HT1080 (cell line): ENCODE results near the gene CCDC122. TPM values are rescaled to one million over a fixed set of nuclear protein-coding genes. Genes with fewer than 3 reads are reported as not detected.

Source experiments
- DNase-seq: peaks from one replicate; pipeline ENCODE4 v3.0.0-alpha.2; 2015; ENCODE audit warnings: low read depth
- polyA plus RNA-seq, 2 experiments: library from polyadenylated mRNA; depleted of rRNA; stranded (reverse); fragments of >200 nt; gene quantifications; 2 replicates each; pipeline ENCODE4 v1.2.3, GENCODE V29; 2015
- total RNA-seq: library from RNA; depleted of rRNA; stranded (reverse); fragments of >200 nt; shearing (Covaris generic); gene quantifications from 2 replicates; pipeline ENCODE4 v1.2.3, GENCODE V29; 2014; rRNA removed

Gene CCDC122
- 4.1 and 6.1 TPM in 2 replicates for total RNA-seq
- 2.6 and 3.3 TPM in 2 replicates for polyA plus RNA-seq (2015; cell fraction: cytosol; rRNA removed)
- 4.2 TPM in 2 replicates for polyA plus RNA-seq (2015; cell fraction: nucleus; rRNA removed)

DNA sequence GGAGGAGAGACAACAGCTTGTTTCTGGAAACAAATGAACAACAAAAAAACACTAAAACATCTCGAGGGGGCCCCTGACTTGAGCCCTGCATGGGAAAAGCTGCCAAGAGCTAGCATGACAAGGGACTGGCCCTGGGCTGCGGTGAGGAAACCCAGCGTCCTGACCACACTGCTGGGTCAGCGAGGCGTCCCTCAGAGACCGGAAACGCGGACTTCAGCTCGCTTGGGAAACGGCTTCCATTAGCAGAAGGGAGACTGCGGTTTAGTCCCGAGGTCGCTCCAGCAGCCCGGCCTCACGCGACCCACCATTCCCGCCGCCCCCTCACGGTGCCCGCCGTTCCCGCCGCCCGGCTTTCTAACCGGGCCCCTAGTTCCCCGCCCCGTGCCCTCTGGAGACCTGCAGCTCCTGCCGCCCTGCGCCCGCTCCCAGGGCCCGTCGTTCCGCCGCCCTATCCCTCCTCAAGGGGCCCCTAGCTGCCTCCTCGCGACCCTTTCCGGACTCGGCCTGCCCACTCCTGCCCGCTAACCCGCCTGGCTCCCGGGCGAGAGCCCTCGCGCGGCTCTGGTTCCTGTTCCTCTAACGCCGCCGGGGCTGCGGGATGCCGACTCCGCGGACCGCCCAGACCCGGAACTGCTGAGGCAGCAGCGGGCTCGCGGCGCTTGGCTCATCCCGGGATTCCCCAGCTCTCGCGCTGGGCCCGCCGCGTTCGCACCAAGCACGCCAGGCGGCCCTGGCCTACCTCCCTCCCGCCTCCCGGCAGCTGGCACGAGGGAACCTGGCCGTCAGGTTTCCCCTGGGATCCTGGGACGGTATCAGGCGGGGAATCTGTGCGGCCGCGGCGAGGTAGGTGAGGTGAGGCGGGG lies at the start of gene CCDC122:
Gene CCDC122, minus strand, starts transcription at position 849 of the 863 bp plus-strand sequence. CDS start 10,364 bp downstream, outside the sequence.
- peak; percentile 67 for DNase-seq

DNA sequence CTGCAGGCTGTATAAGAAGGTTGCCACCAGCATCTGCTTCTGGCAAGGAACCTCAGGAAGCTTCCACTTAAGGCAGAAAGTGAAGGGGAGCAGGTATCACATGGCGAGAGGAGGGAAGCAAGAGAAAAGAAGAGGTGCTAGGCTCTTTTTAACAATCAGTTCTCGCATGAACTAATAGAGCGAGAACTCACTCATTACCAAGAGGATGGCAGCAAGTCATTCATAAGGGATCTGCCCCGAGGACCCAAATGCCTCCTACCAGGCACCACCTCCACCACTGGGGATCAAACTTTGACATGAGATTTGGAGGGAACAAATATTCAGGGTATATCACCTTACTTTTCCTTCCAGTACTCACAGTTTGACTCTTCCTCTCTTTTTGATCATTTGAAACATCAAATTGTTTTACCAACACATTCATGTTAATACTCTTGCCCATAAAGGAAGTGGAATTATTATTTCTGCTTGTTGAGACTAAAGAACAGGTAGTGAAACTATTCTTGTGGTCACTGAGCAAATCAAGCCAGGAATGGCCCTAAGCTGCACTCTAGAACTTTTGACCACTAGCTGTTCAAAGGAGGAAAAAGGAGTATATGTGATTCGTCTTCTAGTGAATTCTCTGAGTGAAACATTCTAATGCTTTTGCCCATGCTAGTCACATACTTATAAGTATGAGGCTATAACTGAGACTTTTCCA lies 45.2 kb upstream of the CCDC122 start:
- DNase-seq, result no peak

DNA sequence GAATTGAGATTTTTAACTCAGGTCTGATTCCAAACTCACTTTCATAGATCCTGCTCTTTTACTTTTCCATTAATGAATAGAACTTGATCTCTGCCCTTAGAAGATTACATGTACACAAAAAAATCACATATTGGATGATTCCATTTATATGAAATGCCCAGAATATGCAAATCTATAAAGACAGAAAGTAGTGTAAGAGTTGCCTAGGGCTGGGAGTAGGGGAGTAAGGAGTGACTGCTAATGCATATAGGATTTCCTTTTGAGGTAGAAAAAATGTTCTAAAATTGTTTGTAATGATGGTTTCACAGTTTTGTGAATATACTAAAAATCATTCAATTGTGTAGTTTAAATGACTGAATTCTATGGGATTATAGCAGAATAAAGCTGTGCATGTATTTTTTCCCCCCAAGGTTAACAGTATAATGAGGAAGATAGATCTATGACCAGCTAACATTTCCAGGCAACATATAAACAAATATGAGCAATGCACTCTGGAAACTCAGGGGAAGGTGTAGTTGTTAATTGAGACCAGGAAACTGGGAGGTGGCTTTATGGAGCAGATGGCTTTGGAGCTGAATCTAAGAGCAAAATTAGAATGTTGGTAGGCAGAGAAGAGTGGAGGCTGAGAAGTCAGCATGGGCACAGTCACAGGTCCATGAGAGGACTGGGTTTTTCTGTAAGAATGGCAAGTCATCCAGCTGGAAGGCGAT lies 41.6 kb upstream of the CCDC122 start:
- DNase-seq, result no peak

DNA sequence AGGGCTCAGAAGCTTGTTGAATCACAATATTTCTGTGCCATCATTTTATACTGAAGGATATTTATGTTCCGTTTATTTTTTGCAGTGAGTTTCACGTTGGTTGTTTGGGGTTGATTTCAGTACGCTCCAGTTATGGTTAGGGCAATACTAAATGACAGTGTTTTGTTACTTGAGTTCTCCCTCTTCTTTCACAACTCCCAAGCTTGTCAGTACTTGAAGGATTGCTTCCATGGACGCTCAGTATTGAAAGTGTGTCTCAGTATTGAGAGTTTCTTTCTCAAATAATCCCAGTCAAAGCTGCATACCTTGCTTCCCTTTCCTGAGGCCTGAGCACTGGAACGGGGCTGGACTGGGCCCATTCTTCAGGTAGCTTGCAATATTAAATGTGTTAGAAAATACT lies 39.1 kb upstream of the CCDC122 start:
- no peak for DNase-seq

DNA sequence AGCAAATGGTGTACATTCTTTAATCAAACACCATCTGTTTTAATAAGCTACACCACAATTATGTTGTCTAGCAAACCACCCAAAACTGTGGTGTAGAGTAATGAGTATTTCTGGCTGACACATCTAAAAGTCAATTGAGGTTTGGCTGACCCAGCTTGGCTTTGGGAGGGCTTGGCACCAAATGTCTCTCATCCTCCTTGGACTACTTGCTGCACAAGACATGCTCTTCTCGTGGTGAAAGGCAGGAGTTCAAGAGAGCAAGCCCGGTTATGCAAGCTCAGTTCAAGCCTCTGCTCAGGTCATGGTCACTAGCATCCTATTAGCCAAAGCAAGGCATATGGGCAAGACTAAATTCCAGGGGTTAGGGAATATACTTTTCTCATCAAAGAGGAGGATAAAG lies 37.3 kb upstream of the CCDC122 start:
- DNase-seq, result no peak

DNA sequence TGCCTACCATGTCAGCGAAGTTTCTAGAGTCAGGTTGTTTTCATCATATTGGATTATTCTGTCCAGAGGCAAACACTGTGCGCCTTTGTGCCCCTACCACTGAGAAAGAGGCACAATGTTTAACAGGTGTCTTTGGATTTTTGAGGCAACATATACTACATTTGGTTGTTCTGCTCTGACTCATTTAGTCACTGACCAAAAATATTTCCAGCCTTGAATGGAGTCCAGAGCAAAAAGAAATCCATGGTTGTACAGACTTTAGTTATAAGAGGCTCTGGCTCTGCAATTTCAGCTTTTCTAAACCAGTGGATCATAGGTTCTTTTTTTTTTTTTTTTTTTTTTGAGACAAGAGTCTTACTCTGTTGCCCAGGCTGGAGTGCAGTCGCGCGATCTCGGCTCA lies 35.9 kb upstream of the CCDC122 start:
- no peak for DNase-seq

DNA sequence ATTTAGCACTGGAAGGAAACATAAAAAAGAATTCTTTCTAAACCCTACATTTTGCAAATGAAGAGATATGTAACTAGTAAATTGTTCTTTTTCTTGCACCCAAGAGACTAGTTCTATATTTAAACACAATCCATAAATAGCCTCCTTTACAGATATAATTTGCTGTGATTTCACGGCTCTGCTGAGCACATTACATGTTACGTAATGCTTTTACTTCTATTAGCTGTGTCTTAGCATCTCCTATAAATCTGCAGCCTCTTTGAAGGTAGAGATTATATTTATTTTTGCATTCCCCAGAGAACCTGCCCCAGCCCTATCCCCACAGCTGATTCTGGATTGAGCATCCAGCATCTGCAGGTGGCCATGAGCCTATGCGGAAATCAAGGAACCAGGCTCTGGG lies 32.3 kb upstream of the CCDC122 start:
- DNase-seq, result no peak

DNA sequence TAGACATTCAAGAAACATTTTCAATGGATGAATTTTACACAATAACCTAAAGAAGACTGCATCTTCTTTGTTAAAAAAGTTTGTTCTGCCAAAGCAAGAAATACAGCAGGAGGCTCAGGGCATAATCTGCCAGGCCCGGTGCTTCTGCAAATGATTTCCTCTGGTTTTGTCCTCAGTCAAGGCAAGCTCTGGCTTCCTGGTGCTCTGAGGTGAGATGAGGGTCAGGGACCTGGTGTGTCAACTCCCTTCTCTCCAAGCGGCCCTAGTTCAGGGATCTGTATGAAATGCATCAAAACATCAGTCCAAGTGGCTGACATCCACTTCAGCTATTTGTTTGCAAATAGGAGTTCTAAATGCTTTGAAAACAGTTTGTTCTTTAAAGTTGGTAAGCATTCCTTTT lies 31.7 kb upstream of the CCDC122 start:
- no peak for DNase-seq

DNA sequence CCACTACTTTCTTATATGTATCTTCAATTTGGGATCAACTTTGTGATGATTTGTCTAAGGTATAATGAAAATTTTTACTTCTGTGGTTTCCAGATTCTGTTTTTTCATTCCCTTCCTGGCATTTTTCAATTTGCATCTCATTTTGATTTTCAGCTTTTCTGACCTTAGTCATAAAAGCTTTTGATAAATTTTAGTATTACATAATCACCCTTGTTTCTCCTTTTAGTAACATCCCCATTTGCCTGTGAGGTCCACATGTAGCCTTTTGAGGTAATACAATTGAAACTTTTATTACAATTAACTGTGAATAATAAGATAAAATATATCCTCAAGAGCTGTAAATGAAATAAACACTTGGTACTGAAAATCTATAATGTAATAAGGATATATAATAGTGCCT lies 31.3 kb upstream of the CCDC122 start:
- no peak for DNase-seq

DNA sequence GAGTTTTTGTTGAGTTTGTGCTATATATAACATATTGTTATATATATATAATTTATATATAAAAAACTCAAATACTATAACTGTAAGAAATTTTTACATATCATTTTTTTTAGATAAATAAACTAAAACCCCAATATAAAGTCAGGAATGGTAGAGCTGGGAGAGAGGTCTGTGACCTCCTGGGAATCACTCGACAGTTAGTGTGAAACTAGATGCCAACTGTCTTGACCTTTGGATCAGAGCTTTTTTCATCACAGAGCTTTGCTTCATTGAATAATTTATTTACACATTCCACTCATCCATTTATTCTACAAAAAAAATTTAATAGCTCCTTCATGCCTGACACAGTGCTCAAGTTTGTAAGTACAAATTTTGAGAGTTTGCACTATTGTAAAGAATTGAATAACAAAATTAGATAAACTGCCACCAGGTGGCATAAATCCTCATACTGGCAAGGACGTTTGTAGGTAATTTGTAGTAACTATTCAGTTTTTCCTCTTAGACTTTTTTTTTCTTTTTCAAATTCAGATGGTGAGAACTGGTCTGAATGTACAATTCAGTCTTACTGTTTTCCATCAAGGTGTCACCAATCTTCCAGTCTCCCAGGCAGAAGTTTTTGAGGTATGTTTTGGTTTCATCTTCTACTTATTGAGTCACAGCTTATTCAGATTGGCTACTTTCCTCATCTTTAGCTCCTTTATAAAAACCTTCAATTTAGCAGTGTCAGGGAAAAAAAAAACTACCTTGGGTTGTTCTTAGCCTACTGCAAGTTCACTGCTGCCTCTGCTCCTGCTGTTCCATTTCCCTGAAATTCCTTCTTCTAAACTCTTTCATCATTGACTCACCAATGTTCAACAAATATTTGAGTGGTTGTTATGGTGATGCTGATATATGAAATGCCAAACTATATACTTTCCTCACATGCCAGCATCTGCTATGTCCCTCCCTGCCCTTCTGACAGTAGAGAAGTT lies 28.9 kb upstream of the CCDC122 start:
- peak; percentile 75 for DNase-seq

DNA sequence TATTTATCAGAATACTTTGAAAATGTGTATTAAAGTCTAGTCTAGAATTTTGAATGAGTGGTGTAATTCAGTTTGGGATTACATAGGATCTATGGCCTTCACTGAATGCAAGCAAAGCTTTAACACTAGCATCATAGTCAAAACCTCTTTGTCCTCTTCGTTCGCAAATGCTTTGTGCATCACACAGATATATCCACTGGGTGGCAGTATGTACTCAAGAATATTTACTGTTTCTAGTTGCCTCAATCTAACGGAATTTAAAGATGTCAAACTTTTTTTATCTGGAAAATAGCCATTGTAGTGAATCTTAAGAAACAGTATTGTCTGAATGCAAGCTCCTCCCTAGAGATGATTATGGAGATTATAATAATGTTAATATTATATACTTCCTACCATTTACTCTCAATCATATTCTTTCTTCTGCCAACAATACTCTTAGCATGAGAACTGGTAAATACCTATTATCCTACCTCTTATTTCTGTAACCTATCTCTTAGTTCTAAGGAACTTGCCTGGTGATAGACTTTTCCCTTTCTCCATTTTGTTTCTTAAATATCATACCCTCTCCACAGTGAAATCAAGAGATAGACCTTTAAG lies 26.0 kb upstream of the CCDC122 start:
- DNase-seq, result peak; percentile 61

DNA sequence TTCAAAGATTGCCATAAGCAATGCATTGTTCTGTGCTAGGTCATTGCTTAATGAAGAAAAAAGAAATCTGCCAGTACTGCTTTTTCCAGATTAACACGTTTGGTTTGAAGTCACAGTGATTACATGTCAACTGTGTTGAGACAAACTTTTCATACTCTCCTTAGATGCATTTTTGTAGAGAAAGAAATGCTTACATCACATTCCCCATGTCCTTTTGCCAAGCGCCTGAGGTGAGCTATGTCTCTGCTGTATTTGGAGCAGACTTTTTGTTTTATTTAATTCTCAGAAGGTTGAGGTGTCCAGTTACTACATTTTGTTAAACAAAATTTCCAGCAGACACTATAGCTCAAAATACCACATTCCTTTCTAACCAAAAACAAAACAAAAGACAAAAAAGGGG lies 16.4 kb upstream of the CCDC122 start:
- no peak for DNase-seq

DNA sequence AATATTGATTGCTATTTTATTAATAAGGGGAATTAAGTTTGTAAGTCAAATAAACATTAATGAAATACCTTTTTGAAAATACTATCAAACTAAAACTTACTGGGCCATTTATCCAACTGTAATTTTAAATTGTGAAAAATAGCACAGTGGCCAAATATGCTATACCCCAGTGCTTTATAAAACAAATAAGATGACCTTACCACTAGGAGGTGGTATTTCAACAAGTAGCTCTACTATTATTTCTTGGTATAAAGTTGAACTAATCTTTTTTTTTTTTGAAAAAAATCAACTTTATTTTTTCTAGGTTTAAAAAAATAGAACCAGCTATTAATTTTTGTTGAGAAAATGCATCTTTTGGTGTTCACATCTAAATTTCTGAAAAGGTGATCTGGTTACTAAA lies 14.9 kb upstream of the CCDC122 start:
- DNase-seq, result no peak

DNA sequence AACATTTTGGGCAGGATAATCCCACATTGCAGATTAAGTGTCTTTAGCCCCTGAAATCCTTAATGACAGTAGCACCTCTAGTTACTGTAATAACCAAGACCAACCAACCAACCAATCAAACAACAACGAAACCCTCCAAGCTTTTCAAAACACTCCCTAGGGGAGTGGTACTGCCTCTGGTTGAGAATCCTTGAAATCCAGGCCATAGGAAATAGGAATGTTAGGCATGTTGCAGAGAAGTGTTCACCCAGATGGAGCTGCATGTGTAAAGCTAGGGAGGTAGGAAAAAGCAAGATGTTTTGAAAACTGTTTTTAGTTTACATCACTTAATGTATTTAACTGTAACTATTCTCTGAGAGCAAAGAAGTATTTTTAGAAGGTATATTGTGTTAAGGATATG lies 4.7 kb upstream of the CCDC122 start:
- DNase-seq, result no peak

DNA sequence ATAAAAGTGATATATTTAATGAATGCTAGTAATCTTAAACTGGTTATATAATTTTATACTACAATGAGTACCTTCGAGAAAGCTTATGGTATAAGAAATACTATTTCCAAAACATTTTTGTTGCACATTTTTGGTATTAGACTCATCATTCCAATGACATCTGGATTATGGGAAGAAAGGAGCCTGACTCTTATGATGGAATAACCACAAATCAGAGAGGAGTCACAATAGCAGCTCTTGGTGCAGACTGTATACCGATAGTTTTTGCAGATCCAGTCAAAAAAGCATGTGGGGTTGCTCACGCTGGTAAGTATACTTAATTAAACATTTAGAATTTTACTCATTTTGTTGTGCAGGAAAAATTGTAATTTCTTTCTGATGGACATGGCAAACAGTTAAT lies 4.1 kb upstream of the CCDC122 start:
- no peak for DNase-seq

DNA sequence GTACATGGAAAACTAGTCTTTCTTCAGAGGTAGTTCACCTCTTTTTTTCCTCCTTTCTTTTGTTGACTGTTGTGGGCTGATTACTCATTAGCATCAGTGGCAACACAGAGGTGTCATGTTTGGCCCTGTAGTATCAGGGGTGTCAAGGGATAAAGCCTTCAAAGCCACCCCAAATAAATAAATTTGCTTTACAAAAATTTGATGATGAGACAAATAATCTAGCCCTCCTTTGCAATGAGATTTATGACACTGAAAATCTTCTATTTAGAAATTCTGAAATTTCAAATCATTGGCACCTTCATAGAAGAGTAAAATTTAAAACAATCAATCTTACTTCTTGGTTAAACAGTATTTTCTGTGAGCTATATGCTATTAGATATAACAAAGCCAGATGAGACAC lies 2.0 kb upstream of the CCDC122 start:
- no peak for DNase-seq

DNA sequence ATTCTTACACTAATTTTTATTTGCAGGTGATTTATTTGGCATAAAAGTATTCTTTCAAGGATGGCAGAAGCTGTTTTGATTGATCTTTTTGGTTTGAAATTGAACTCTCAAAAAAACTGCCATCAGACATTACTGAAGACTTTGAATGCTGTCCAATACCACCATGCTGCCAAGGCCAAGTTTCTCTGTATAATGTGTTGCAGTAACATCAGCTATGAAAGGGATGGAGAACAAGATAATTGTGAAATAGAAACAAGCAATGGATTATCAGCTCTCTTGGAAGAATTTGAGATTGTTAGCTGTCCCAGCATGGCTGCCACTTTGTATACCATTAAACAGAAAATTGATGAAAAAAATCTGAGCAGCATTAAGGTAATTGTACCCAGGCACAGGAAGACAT lies 1.4 kb upstream of the CCDC122 start:
- DNase-seq, result no peak

DNA sequence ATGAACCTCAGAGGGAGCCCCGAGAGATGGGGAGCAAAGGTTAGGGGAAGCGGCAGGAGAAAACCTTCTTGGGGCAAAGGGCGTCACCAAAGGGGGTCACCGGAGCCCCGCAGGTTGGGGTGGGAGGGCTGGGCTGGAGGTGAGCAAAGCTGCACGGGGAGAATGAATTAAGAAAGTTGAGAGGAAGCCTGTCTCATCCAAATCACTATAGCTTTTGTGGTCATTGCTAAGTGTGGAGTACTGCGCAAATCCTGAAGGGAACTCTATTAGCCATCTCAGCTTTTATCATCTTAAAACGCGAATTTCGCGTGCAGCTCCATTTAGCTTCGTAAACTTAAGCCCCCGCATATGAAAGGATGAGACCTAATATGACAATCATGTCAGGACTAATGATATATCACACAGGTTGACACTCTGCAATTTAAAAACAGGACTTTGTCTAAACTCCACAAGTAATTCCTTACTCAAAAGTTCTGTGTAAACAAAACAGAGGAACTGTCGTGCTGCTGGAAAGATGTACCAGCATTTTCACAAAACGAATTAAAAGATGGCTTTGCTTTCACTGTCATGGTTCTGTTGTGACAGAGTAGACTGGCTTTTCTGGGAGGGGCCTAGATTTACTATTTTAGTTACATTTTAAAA lies 795 bp upstream of the CCDC122 start:
- DNase-seq, result no peak

DNA sequence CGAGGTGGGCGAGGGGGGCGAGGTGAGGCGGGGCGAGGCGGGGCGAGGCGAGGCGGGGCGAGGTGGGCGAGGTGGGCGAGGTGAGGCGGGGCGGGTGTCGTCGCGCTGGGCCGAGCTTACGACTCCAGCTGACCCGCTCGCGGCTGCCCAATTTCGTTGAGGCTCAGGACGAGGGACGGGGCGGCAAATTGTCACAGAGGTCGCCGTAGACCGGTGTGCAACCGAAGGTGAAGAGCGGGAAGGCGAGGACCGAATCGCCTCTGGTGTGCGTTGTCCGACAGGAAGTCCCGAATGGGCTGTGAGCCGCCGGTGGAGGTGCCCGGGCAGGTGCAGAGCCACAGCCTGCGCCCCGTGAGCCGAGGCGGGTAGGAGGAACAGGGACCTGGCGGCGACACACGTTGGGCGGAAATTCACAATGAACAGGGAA lies 228 bp upstream of the CCDC122 start, which contains the start of gene LACC1:
Gene LACC1, plus strand, starts transcription at position 150 of the 427 bp plus-strand sequence. CDS start 1,082 bp downstream, outside the sequence.
- peak; percentile 21 for DNase-seq

DNA sequence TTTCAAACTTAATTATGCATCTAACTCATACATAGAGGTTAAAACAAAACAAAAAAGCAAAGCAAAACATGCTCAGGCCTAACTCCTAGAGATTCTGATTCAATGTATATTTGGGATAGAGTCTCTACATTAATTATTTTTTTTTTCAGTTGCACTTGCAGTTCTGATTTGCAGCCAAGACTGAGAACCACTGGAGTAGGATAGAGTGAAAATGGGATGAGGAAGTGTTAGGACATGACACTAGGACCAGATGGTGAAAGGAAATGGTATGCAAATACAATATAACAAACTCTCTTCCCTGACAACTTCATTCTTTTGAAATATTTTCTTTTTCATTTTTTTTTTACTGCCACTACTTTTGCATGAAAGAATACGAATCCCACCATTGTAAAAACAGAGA lies 1.8 kb downstream of the CCDC122 start:
- DNase-seq, result no peak
